Measurements from ENCODE around the gene MYO7B.

MYO7B gene

GRCh38 chr2:127575185-127575765 lies 39.8 kb downstream of the MYO7B start:
- no peak for DNase-seq

- DNase-seq: no peak
Measured at GRCh38 chr2:127575941-127576432, 40.5 kb downstream of the MYO7B start.

- DNase-seq: no peak
Measured at GRCh38 chr2:127576433-127577207, 41.1 kb downstream of the MYO7B start.

GRCh38 chr2:127577208-127577475 lies 41.7 kb downstream of the MYO7B start:
- DNase-seq: no peak

- DNase-seq: no peak
Measured at GRCh38 chr2:127577503-127577902, 42.0 kb downstream of the MYO7B start.

GRCh38 chr2:127577973-127578372 lies 42.5 kb downstream of the MYO7B start:
- no peak for DNase-seq

- no peak for DNase-seq
Measured at GRCh38 chr2:127578411-127578810, 42.9 kb downstream of the MYO7B start.

- no peak for DNase-seq
Measured at GRCh38 chr2:127579231-127579630, 43.7 kb downstream of the MYO7B start.

GRCh38 chr2:127580167-127581049 lies 44.9 kb downstream of the MYO7B start:
- no peak for DNase-seq

GRCh38 chr2:127581050-127581345 lies 45.5 kb downstream of the MYO7B start:
- no peak for DNase-seq

- DNase-seq: no peak
Measured at GRCh38 chr2:127581516-127582490, 46.3 kb downstream of the MYO7B start.

GRCh38 chr2:127582863-127583861 lies 47.7 kb downstream of the MYO7B start:
- no peak for DNase-seq

GRCh38 chr2:127584047-127584446 lies 48.6 kb downstream of the MYO7B start:
- no peak for DNase-seq

GRCh38 chr2:127584516-127585033 lies 49.1 kb downstream of the MYO7B start:
- no peak for DNase-seq

- no peak for DNase-seq
Measured at GRCh38 chr2:127585270-127585807, 49.9 kb downstream of the MYO7B start.

GRCh38 chr2:127586136-127586535 lies 50.7 kb downstream of the MYO7B start:
- no peak for DNase-seq

- no peak for DNase-seq
Measured at GRCh38 chr2:127586746-127587295, 51.3 kb downstream of the MYO7B start.

- DNase-seq: no peak
Measured at GRCh38 chr2:127588241-127588640, 52.8 kb downstream of the MYO7B start.

- DNase-seq: no peak
Measured at GRCh38 chr2:127589358-127589757, 53.9 kb downstream of the MYO7B start.

- no peak for DNase-seq
Measured at GRCh38 chr2:127589841-127590240, 54.4 kb downstream of the MYO7B start.
